DMS79 (cell line): ENCODE data around the gene TSHZ1.

Experiments used
- DNase-seq: peaks from one replicate; lab custom pipeline; 2025; lab: John Stamatoyannopoulos, UW

TSHZ1 gene

GRCh38 chr18:75208836-75209128 lies 1.8 kb upstream of the TSHZ1 start:
- no peak for DNase-seq

GRCh38 chr18:75209129-75209950 lies 1.3 kb upstream of the TSHZ1 start, which contains the start of gene PTGR3:
Gene PTGR3 (minus strand): TSS chr18:75209139. CDS start chr18:75209058, 81 bp downstream.
- DNase-seq, result peak; percentile 64

GRCh38 chr18:75209951-75210258 lies 692 bp upstream of the TSHZ1 start:
- DNase-seq, result no peak

GRCh38 chr18:75211002-75211621 lies 515 bp downstream of the TSHZ1 start:
- no peak for DNase-seq

- DNase-seq, result no peak
Measured at GRCh38 chr18:75211626-75211952, 992 bp downstream of the TSHZ1 start.

GRCh38 chr18:75211953-75212750 lies 1.6 kb downstream of the TSHZ1 start:
- DNase-seq, result no peak

- no peak for DNase-seq
Measured at GRCh38 chr18:75212751-75213090, 2.1 kb downstream of the TSHZ1 start.

- no peak for DNase-seq
Measured at GRCh38 chr18:75213611-75214331, 3.2 kb downstream of the TSHZ1 start.

- no peak for DNase-seq
Measured at GRCh38 chr18:75214332-75214690, 3.7 kb downstream of the TSHZ1 start.

GRCh38 chr18:75214766-75215510 lies 4.3 kb downstream of the TSHZ1 start:
- DNase-seq, result no peak

GRCh38 chr18:75215663-75216062 lies 5.1 kb downstream of the TSHZ1 start:
- no peak for DNase-seq

GRCh38 chr18:75216212-75216910 lies 5.8 kb downstream of the TSHZ1 start:
- no peak for DNase-seq

- no peak for DNase-seq
Measured at GRCh38 chr18:75216911-75217689, 6.5 kb downstream of the TSHZ1 start.

GRCh38 chr18:75218065-75218923 lies 7.7 kb downstream of the TSHZ1 start:
- no peak for DNase-seq

GRCh38 chr18:75219745-75220375 lies 9.3 kb downstream of the TSHZ1 start:
- no peak for DNase-seq

GRCh38 chr18:75220551-75221355 lies 10.2 kb downstream of the TSHZ1 start:
- no peak for DNase-seq

- DNase-seq, result no peak
Measured at GRCh38 chr18:75221397-75221796, 10.8 kb downstream of the TSHZ1 start.

- DNase-seq, result no peak
Measured at GRCh38 chr18:75221897-75222296, 11.3 kb downstream of the TSHZ1 start.
